Panc1 (cell line): ENCODE results near the gene RANBP2.
"Not testable (repeated sequence)": the region's sequence is repeated elsewhere in the genome, so short reads cannot be mapped to it uniquely, and the experiment has no call there.

Experiments
- TF ChIP-seq, protein P1 (sequence below): fragments of 450-650 bp; IDR thresholded peaks from 2 replicates; pipeline ENCODE4 v1.5.1; 2017; ENCODE audit warnings: mild to moderate bottlenecking
- TF ChIP-seq, protein P2 (sequence below), 2 experiments: IDR thresholded peaks; 2 replicates each; pipeline ENCODE4 v1.6.1; 2011 to 2012; ENCODE audit warnings: low read depth in 2 of 2, control low read depth in 1 of 2, low read length in 1 of 2, mild to moderate bottlenecking in 1 of 2, moderate library complexity in 1 of 2; ENCODE audit not compliant: insufficient read depth in 1 of 2

DNA sequence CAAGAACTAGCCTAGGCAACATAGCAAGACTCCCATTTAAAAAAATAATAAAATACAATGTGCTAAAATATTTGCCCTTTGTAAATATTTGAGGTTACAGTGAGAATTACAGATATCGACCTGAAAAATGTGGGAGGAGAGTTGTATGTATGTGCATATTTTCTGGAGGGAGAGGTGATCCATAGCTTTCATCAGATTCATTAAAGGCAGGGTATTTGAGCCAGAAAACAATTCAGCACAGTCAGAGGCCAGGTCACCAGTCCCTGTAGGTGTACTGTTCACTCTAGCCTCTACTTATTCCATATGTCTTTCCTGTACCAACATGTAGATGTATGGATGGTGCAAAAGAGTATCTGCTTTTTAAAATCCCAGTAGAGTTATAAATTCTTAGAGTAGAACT is 49.0 kb upstream of the RANBP2 start:
- TF ChIP-seq, protein P1, sequence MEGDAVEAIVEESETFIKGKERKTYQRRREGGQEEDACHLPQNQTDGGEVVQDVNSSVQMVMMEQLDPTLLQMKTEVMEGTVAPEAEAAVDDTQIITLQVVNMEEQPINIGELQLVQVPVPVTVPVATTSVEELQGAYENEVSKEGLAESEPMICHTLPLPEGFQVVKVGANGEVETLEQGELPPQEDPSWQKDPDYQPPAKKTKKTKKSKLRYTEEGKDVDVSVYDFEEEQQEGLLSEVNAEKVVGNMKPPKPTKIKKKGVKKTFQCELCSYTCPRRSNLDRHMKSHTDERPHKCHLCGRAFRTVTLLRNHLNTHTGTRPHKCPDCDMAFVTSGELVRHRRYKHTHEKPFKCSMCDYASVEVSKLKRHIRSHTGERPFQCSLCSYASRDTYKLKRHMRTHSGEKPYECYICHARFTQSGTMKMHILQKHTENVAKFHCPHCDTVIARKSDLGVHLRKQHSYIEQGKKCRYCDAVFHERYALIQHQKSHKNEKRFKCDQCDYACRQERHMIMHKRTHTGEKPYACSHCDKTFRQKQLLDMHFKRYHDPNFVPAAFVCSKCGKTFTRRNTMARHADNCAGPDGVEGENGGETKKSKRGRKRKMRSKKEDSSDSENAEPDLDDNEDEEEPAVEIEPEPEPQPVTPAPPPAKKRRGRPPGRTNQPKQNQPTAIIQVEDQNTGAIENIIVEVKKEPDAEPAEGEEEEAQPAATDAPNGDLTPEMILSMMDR = not testable (repeated sequence)
- TF ChIP-seq, protein P2, sequence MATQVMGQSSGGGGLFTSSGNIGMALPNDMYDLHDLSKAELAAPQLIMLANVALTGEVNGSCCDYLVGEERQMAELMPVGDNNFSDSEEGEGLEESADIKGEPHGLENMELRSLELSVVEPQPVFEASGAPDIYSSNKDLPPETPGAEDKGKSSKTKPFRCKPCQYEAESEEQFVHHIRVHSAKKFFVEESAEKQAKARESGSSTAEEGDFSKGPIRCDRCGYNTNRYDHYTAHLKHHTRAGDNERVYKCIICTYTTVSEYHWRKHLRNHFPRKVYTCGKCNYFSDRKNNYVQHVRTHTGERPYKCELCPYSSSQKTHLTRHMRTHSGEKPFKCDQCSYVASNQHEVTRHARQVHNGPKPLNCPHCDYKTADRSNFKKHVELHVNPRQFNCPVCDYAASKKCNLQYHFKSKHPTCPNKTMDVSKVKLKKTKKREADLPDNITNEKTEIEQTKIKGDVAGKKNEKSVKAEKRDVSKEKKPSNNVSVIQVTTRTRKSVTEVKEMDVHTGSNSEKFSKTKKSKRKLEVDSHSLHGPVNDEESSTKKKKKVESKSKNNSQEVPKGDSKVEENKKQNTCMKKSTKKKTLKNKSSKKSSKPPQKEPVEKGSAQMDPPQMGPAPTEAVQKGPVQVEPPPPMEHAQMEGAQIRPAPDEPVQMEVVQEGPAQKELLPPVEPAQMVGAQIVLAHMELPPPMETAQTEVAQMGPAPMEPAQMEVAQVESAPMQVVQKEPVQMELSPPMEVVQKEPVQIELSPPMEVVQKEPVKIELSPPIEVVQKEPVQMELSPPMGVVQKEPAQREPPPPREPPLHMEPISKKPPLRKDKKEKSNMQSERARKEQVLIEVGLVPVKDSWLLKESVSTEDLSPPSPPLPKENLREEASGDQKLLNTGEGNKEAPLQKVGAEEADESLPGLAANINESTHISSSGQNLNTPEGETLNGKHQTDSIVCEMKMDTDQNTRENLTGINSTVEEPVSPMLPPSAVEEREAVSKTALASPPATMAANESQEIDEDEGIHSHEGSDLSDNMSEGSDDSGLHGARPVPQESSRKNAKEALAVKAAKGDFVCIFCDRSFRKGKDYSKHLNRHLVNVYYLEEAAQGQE (IDR thresholded peaks at IDR 0.05; ENCODE audit: insufficient read depth in 1 of 2, low read depth in 2 of 2, low read length in 1 of 2) = not testable (repeated sequence)
